Stimulated activated naive CD4-positive, alpha-beta T cell (primary cell): ENCODE results near the gene GSG1L.

Experiments used
- DNase-seq, 6 experiments: peaks; one replicate each; lab custom pipeline; 2025; lab: John Stamatoyannopoulos, UW

Gene GSG1L

DNA sequence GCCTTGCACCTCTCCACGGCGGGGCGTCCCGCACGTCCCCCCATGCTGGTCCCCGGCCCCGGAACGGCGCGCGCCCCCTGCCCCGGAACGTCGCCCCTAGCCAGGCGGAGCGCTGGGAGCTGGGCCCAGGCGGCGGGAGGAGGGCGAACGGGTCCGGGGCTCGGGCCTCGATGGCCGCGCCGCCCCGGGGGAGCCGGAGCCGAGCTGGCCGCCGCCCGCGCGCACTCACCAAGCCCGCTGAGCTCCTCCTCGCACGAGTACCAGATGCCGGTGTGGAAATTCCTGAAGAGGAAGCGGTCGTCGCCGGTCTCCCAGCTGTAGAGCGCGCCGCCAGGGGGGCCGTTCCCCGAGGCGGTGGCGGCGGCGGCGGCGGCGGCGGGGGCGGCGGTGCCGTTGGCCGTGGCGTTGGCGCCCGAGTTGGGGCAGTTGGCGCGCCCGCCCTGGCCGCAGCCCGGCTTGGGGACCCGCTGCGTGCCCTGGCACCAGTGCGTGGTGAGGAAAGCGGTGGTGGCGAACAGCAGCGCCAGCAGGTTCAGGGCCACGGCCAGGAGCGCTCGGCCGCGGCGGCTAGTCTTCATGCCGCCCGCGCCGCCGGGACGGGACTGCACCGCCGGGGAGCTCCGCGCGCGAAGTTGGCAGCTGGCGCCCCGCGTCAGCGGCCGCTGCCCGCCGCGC, 530 bp downstream of the GSG1L start:
- DNase-seq = no peak

DNA sequence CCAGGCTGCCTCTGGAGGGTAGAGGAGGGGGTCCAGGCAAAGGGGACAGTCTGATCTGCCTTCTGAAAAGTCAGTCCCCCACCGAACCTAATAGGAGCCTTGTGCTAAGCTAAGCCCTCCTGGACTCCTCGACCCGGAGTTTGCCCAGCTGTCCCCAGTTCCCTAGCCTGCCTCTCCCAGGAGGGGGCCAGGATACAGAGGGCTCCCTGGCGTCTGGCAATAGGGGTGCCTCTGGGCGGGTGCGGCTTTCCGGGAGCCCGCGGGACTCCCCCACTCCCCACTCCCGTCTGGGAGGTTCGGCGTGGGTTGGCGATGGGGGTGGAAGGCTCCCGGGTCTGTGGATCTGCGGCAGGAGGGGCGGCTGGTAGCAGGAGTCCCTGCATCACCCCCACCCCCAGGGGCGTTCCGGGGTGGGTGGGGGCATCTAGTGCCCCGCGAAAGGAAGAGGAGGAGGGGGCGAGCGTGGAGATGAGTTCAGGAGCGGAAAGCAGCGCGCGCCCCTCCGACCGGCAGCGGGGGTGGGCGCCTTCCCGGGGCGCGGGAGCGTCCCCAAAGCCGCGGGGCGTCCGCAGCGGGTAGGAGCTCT, 1.2 kb downstream of the GSG1L start:
- DNase-seq = no peak

DNA sequence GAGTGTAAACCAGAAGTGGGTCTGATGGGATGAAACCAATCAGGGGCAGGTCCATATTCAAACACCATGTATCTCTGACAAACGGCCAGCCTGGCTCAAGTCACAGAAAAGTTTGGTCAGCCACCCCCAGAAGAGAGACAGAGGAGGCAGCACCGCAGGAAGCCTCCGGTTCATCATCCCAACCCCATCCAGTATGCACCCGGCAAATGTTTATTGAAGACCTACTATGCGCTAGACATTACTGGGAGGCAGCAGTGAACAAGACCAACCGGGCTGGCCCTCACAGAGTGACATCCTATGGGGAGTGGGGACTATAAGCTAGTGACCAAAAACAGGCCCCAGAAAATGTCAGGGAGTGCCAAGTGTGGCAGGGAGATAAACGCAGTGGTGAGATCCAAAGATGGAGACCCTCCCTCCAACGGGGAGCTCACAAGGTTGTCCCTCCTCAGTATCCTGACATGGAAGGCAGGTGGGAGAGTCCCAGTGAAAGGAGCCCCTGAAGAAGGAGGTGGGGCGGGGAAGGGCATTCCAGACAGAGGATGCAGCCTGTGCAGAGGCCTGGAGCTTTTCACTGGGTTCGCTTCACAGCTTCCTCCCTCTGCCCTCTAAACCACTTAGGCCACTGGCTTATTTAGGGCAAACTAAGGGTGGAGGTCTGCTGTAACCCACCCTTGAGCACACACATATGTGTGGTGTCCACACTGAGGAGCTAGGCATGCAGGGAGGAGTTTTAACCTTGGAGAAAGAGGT, 2.0 kb downstream of the GSG1L start:
- no peak for DNase-seq

DNA sequence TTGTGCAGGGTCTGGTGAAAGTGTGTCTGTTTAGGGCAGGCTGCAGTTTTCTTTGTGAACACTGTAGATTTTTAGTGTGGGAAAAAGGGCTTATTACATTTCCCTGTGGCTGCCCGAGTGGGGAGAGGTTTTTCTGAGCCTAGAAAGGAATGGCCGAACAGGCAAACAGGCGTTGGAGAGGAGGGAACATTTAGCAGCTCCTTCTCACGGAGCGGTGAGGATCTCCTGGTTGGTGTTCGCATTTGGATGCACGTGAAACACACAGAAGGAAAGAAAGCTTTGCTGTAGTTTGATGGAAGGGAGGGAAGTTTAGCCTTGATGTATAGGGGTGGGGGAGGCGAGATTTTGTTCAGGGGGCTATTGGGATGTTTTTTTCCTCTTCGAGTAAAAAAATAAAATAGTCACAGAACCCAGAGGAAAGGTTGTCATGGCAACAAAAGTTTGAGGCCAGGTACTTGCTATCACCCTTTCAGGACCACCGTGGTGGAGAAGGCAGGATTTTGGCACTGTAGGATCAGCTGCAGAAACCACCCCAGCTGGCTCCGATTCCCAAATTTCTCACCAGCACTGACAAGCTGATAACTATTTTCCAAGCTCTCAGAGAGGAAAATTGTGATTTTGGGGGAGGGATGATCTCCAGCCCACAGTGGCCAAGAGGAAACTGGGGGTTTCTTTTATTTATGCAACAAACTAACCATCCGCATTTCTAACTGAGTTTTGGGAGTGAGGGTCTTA, 3.5 kb downstream of the GSG1L start:
- no peak for DNase-seq

DNA sequence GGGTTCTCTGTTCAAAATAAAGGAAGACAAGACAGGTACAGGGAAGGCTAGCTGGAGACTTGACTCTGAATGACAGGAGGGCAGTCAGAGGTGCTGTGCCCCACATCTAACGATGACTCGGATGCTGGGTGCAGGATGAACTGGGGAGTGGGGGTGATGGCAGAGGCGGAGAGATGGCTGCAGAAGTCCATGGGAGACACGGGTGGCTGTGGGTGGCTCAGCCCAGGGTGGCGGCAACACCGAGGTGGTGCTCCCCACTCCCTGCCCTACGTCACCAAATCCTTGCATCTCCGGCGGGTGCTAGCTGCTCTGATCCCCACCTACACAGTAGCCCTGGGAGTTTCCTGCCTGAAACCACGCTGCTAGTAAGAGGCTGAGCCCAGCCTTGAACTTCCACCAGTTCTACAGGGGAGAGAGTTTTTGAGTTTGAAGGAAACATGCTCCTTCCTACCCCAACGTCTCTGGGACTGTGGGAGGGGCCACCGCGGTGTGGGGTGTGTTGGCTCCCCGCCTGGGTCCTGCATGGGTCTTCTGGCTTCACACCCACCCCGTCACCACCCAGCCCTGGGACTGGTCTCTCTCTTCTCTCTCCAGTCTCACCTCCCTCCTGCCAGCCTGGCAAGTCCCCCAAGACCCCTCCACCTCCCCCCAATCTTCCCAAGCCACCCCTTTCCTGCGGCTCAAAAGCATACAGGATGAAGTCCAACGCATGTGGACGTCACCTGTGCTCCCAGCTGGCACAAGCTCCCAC, 4.5 kb downstream of the GSG1L start:
- no peak for DNase-seq

DNA sequence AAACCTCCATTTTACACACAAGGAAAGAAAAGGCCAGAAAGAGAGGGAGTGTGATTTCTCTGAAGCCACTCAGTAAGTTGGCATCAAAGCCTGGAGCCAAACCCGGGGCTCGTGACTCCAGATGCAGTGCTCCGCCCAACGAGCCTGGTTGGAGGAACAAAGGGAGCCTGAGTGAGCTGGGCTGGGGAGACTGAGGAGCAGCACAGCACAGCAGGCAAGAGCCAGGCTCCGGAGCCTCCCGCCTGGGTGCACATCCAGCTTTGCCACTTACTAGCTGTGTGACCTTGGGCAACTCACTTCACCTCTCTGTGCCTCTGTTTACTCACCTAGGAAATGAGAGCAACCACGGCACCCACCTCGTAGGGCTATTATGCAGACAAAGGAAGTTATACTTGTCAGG, 5.6 kb downstream of the GSG1L start:
- DNase-seq = no peak

DNA sequence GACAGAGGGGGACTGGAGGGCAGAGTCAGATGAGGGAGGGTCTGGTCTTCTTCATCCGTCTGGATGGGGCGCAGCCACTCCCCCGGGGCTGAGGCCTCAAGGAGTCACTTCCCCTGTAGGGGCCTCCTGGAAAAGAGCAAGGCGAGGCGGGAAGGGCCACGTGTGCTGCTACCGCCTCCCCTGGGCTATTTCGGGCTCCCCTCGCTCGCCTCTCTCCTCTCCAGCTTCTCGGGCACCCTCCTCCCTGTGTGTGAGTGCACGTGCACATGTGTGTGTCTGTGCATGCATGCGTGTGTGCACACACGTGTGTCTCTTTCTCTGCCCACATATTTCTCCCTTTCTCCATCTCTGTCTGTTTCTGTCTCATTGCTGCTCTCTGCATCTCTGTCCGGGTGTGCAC, 10.1 kb downstream of the GSG1L start:
- DNase-seq = no peak

DNA sequence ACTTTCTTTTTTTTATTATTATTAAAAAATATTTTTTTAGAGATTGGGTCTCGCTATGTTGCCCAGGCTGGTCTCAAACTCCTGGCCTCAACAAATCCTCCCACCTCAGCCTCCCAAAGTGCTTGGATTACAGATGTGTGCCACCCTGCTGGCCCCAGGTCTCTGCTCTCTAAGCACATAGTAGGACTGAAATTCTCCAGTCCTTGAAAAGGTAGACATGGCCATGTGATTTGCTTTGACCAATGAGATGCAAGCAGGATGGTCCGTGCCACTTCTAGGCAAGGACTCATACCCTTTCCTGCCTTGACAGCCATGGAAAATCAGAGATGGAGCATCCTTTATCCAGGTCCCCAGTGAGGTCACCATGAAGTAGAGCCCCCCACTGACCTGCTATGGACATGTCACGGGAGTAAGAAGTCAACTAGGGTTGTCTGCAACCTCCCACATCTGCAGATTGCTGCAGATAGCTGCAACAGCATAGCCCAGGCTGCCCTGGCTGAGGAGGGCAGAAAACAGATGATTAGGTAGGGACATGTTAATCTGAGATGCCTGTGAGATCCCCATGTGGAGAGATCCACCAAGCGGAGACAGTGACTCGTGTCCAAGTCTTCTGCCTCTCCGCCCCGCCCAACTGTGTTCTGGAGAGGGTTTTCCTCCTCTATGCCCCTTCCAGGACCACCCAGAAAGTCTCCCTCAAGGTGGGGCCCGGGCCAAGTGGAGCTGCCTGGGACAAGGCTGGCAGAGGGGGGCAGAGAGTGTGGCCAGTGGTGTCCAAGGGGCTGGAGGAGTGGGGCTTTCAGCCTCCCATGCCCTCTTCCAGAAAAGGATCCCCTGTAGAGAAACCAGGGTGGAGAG, 11.0 kb downstream of the GSG1L start:
- DNase-seq = no peak

DNA sequence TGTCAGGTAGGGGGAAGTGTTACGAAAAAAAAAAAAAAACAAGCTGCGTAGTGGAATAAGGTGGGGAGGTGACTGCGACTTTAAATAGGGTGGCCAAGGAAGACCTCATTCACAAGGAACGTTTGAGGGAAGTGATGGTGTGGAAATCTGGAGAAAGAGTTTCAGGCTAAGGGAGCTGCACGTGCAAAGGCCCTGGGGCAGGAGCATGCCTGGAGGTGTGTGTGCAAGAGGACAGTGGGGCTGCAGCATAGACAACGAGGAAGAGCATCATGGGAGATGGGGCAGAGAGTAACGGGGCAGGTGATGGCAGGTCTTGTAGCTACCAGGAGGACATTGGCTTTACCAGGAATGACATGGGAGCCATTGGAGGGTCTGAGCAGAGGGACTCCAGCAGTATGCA, 12.0 kb downstream of the GSG1L start:
- DNase-seq = no peak

DNA sequence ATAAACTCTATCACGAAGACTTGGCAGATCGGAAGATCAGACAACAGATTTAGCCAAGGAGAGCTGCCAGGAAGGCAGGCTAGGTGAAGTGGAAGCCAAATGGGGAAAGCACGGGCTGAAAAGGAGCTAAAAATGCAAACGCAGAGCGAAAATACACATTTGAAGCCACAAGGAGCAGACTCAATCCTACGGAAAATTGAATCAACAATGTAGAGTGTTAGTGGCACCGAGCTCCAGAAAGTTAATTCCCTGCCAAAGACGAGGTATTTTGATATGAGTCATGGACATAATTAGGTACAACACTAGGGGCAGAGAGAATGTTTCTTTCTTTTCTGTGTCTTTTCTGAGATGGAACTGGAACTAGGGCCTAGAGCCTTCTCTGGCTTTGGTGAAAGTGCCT, 20.7 kb downstream of the GSG1L start:
- no peak for DNase-seq

DNA sequence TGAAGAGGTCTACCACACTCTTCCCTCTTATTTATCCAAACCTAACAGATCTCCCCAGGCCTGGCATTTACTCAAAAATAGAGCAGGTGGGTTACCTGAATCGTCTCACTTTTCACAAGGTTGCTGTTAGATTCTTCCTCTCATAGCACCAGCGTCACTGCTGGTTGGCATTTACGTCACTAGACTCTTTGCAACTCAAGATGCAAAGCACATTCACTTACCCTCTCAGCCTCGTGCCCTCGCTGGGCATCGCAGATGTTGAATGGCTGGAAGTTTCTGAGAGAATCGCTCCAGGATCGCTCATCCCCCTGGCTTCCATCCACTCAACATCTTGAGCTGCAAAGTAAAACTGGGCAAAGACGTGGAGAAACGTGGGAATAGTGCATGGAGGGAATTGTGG, 21.9 kb downstream of the GSG1L start:
- DNase-seq = no peak

DNA sequence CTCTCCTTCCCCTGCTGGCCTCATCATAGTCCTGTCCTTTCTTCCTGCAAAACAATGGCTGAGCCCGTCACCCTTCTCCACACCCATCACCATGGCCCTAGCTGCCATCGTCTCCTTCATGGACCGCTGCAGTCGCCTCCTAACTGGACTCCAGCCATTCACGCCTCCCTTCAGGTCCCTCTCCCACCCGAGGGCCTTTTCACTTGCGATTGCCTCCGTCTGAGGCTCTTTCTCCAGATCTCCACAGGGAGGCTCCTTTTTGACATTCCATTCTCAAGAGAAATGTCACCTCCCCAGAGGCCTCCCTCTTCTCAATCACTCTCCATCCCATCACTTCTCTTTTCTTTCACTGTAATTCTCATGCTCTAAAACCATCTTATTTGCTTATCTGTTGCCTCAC, 23.5 kb downstream of the GSG1L start:
- no peak for DNase-seq

DNA sequence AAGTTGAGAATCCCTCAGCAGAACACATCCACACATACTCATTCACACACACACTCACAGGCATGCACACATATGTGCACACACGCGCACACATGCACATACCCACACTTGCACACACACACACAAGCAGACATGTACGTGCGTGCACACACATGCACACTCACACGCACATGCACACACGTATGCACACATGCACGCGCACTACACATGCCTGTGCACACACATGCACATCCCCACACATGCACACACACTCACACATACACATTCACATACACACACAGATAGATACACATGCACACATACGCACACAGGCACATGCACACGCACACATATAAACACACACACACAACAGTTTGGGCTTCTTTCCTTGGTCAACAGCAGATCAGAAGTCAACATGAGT, 24.0 kb downstream of the GSG1L start:
- DNase-seq = no peak

DNA sequence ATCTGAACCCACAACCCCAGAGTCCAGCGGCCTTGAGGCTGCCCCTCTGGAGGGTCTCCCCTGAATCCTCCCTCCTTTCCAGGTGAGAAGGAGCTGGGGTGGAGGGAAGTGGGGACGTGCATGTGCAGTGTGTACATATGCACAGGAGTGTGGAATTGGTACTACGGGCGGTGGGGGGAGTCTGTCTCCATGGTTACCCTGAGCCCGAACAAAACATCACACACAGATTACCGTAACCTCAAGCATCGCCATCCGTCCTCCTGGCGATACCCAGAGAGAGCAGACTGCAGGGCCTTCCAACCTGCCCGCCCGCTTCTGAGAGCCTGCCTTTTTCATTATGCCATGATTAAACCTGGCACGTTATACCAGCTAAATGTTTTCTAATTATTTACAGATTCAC, 25.1 kb downstream of the GSG1L start:
- DNase-seq = no peak

DNA sequence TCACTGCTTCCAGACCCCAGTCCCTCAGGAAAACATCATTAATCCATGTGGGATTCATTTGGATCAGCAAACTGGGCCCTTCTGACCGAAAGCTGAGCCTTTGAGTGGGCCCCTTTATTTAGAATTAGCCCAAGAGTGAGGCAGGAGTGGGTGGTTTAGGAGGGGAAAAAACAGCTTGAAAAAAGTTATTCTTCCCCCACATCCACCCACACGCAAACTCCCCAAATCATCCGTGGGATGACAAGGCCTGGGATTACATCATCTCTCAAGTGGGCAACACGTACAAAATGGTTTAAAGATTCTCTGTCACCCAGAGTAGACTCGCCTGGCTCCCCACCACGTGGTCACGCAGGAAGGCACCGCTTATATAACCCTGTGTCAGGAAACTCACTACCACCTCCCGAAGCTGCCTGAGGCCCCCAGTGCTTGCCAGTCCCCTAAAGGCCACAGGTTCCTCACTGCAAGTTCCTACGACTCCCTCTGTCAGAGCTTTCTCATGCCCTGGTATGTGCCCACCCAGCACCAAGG, 27.6 kb downstream of the GSG1L start:
- no peak for DNase-seq

DNA sequence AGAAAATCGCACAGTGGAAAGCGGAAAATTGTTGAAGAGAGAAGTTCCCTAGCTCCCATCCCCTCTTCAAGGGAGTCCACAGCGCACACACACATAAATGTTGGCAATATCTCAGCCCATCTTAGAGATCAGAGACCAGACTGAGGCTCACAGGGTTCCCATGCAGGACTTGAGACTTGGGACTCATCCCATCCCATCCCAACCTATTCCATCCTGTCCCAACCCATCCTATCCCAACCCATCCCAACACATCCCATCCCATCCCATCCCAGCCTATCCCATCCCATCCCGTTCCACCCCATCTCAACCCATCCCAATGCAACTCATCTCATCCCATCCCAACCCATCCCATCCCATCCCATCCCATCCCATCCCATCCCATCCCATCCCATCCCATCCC, 29.6 kb downstream of the GSG1L start:
- no peak for DNase-seq

DNA sequence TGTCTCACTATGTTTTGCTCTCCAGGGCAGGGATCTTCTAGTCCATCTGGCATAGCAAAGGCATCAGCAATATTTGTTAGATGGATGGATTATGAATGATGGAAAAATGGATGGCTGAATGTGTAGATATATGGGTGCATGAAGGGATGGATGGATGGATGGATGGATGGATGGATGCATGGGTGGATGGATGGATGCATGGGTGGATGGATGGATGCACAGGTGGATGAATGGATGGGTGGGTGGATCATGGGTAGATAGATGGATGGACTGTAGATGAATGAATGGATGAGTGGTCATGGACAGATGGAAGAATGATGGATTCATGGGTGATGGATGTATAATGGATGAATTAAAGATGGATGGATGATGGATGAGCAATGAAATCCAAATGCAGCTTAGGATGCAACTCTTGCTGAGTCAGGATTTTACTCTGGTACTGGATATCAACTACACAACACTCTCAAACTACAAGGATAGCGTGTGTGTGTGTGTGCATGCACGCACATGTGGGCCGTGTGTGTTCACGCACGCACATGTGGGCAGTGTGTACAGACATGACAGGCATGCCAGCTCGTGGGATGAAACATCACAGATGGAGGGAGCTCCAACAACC, 34.0 kb downstream of the GSG1L start:
- no peak for DNase-seq

DNA sequence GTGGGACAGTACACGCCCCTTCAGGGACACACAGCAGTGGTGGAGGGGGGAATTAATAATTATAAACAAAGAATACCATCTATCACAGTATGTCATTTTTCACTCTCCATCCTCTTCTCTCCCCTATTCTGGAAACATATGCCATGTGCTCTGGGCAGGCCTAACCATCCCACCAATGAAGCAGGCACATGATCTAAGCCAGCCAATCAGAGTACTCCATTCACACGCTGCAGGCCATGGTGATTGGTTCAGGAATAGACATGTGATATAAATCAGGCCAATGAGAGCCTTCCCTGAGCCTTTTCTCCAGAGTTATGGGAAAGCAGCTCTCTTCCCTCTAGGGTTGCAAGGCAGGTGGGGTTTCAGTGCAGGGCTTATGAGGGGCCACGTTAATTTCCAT, 36.5 kb downstream of the GSG1L start:
- DNase-seq = no peak

DNA sequence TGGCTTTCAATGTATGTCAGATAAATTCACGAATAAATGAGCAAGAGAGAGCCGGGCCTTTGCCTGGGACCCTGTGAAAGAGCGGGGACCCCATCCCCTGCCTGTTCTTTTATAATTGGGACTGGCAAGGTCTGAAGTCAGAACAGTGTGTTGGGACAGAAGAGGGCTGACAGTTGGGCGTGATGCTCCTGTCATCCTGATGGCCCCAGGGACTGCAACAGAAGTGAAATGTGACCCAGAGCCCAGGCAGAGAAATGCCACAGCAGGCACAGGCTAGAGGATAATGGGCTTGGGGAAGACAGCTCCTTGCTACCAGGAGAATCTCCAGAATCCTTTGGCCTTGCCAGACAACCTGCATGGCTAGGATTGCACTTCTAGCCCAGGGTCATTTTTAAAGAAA, 37.9 kb downstream of the GSG1L start:
- DNase-seq = no peak

DNA sequence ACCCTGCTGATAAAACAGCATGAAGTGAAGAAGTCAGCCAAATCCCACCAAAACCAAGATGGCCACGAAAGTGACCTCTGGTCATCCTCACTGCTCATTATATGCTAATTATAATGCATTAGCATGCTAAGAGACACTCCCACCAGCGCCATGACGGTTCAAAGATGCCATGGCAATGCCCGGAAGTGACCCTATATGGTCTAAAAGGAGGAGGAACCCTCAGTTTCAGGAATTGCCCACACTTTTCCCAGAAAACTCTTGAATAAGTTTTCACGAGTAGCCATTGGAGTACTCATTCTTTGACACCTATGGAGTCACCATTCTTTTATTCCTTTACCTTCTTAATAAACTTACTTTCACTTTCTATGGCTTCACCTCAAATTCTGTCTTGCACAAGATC, 44.3 kb downstream of the GSG1L start:
- DNase-seq = no peak

DNA sequence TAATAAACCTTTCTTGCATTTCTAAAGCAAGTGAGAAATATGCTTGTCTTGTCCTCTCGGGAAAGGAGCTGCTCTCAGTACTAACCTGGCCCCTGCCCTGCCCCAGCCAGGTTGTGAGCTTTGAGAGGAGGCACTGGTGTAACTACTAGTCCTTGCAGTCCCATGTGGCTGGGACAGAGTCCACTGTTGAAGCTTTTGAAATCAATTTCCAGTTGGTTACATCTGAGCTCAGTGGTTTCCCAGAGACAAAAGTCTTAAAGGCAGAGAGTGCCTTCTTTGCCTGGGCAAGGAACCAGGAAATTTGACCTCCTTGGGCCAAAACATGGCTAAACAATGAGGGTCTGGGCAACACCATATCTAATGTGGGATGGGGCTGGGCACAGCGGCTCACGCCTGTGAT, 48.7 kb downstream of the GSG1L start:
- no peak for DNase-seq
